ENCODE results near the gene GRIA1.

GRCh38 chr5:153745778-153746395, 255.4 kb downstream of the GRIA1 start:
- TF ChIP-seq ZNF274 (IDR thresholded peaks at IDR 0.05; ENCODE audit: low read depth, low read length) (no peak), SUZ12 (IDR thresholded peaks at IDR 0.05; ENCODE audit: extremely low read depth, insufficient read depth, insufficient read length) (no peak)
